ENCODE measurements around the gene SMIM13. TPM values are rescaled to one million over a fixed set of nuclear protein-coding genes. Genes with fewer than 3 reads are reported as not detected.
A peak's percentile ranks its signal among the peaks of the same experiment; 100 is the strongest.
"Not testable (repeated sequence)": the region's sequence is repeated elsewhere in the genome, so short reads cannot be mapped to it uniquely, and the experiment has no call there.

SMIM13 gene
- total and polyA plus RNA-seq, 12 donors, result 1.9 to 11.5 (median 6.7) TPM

DNA sequence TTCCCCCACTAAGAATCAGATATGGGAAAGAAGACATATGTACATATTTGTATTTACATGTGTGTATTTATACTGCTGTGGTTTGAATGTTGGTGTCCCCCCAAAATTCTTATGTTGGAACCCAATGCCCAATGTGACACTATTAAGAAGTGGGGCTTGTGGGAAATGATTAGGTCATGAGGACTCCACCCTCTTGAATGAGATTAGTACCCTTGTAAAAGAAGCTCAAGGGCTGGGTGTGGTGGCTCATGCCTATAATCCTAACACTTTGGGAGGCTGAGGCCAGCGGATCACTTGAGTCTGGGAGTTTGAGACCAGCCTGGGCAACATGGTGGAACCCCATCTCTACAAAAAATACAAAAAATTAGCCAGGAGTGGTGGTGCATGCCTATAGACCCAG is 3.9 kb upstream of the SMIM13 start:
- H3K4me1 ChIP-seq (replicated peaks in 1 of 2), result peaks cover 0 to 11% of the 10 kb centered on the region in 2 donors
- no peak overlapping the region for H3K27ac ChIP-seq
- H3K27me3 ChIP-seq, result no peaks in the 10 kb centered on the region
- no peak for DNase-seq
- no peak overlapping the region for H3K4me3 ChIP-seq
- intact Hi-C loops (cut with DNase I), result no loop called here
- no peaks in the 10 kb centered on the region for H3K9me3 ChIP-seq (replicated peaks in 1 of 3)
- H3K36me3 ChIP-seq (replicated peaks in 1 of 2), result no peaks in the 10 kb centered on the region
- WGBS, 4 donors, result 89 to 100% (median 93%) methylated on average over 1 of the region's 1 CpG
- TF ChIP-seq, protein P1, sequence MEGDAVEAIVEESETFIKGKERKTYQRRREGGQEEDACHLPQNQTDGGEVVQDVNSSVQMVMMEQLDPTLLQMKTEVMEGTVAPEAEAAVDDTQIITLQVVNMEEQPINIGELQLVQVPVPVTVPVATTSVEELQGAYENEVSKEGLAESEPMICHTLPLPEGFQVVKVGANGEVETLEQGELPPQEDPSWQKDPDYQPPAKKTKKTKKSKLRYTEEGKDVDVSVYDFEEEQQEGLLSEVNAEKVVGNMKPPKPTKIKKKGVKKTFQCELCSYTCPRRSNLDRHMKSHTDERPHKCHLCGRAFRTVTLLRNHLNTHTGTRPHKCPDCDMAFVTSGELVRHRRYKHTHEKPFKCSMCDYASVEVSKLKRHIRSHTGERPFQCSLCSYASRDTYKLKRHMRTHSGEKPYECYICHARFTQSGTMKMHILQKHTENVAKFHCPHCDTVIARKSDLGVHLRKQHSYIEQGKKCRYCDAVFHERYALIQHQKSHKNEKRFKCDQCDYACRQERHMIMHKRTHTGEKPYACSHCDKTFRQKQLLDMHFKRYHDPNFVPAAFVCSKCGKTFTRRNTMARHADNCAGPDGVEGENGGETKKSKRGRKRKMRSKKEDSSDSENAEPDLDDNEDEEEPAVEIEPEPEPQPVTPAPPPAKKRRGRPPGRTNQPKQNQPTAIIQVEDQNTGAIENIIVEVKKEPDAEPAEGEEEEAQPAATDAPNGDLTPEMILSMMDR (IDR thresholded peaks at IDR 0.05), result no peak
- no peak for TF ChIP-seq POLR2A (IDR thresholded peaks at IDR 0.05)

DNA sequence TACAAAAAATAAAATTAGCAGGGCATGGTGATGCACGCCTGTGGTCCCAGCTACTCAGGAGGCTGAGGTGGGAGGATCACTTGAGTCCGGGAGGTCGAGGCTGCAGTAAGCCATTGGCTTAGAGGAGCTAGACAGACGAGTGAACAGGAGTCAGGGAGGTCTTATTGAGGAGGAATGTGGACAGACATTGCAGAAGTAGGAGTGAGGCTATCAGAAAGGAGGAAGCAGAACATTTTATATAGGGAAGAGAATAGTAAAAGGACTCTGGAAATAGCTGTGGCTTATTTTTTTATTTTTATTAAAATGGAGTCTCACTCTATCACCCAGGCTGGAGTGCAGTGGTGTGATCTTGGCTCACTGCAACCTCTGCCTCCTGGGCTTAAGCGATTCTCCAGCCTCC is 2.5 kb upstream of the SMIM13 start:
- H3K27ac ChIP-seq; H3K27me3 ChIP-seq; H3K36me3 ChIP-seq (replicated peaks in 1 of 2); intact Hi-C loops (cut with DNase I); H3K4me3 ChIP-seq; H3K9me3 ChIP-seq (replicated peaks in 1 of 3); DNase-seq: not testable (repeated sequence)
- WGBS, 4 donors, result 87 to 93% (median 89%) methylated on average over 5 of the region's 5 CpGs
- peaks cover 9 to 25% of the 10 kb centered on the region in 2 donors for H3K4me1 ChIP-seq (replicated peaks in 1 of 2)

DNA sequence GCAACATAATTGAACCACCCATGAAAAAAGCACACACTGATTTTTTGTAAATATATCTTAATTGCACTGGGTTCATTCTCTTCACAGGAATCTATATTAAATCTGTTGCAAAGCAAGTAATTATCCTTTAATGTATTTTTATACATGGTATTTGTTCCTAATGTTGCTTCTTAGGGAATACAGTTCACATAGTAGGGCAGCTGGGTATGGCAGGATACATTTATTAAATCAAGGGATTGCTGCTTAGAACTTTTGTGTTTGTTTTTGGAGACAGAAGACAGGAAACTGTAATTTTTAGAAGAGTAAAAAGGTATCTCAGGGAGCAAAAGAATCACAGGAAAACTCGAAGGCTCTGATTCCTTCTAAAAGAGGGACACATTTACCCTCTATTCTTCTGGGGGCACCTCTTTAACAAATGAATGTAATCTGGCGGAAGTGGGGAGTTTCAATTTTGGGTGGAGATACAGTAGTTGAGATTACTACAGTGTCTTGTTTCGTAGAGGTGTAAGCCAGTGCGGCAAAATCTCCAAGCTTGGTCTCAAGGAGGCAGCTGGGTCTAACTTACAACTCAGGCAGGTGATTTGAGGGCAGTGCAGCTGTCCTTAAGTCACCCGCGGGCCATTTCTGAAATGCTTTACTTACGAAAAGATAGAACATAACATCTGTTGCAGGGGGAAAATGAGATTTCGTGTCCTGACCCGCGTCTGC is 812 bp upstream of the SMIM13 start:
- Histone ChIP-seq H3K36me3 (replicated peaks in 1 of 2) (no peaks in the 10 kb centered on the region), H3K27ac (peak overlapping the region; percentile 76 to 98 (median 94)), H3K27me3 (no peaks in the 10 kb centered on the region), H3K4me3 (peak overlapping the region in 3 of 4 donors; percentile 52 to 98 (median 83)), H3K9me3 (replicated peaks in 1 of 3) (no peaks in the 10 kb centered on the region), H3K4me1 (replicated peaks in 1 of 2) (peaks cover 9 to 27% of the 10 kb centered on the region in 2 donors)
- DNase-seq, result peak in 2 of 7 donors; percentile 22 to 78
- intact Hi-C loops (cut with DNase I), result no loop called here
- TF ChIP-seq, protein P1 (IDR thresholded peaks at IDR 0.05), result no peak
- TF ChIP-seq POLR2A (IDR thresholded peaks at IDR 0.05), result no peak
- 1 to 3% (median 2%) methylated on average over 10 of the region's 10 CpGs for WGBS, 4 donors

DNA sequence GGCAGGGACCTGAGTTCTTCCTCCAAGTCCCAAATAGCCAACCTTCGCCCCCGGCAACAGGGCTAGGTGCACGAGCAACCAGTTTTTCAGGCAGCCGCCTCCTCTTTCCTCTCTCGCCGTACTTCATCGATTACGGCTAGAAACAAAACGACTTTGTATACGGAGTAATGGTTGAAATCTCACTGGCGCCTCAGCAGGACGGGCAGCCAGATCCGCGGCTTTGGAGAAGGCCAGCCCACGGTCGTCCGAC is 333 bp upstream of the SMIM13 start:
- H3K4me3 ChIP-seq, result peak overlapping the region; percentile 52 to 98 (median 82)
- intact Hi-C loops (cut with DNase I), result no loop called here
- WGBS, 4 donors, result 0% methylated on average over 6 to 17 of the region's 17 CpGs
- no peak for DNase-seq
- peaks cover 9 to 27% of the 10 kb centered on the region in 2 donors for H3K4me1 ChIP-seq (replicated peaks in 1 of 2)
- H3K27me3 ChIP-seq, result no peaks in the 10 kb centered on the region
- TF ChIP-seq, protein P1 (IDR thresholded peaks at IDR 0.05), result no peak
- TF ChIP-seq POLR2A (IDR thresholded peaks at IDR 0.05), result peak; percentile 59 to 95
- peak overlapping the region; percentile 76 to 98 (median 94) for H3K27ac ChIP-seq
- no peaks in the 10 kb centered on the region for H3K9me3 ChIP-seq (replicated peaks in 1 of 3)
- H3K36me3 ChIP-seq (replicated peaks in 1 of 2), result no peaks in the 10 kb centered on the region

DNA sequence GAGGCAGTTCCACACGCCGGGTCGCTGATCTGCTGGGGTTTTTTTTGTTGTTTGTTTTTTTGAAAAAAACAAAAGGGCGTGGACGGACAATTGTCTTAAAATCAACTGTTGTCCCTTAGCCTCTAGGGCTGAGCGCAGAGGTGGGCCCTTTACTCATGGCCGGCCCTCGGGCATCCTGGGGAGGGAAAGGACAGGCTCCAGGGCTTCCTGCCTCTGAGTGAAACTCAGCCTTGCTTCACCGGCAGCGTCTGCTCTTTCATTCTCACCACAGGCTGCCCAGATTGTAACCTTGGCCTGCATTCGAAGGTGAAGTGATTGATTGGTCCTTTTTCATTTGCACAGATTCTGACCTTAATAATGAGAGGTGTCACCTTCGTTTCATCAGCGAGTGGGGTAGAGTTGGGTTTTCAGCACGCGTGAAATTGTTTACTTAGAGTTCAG is 797 bp downstream of the SMIM13 start:
- TF ChIP-seq, protein P1 (IDR thresholded peaks at IDR 0.05), result no peak
- TF ChIP-seq POLR2A (IDR thresholded peaks at IDR 0.05), result no peak
- Histone ChIP-seq H3K27me3 (no peaks in the 10 kb centered on the region), H3K36me3 (replicated peaks in 1 of 2) (no peaks in the 10 kb centered on the region), H3K27ac (peak overlapping the region in 4 of 5 donors; percentile 89 to 98 (median 95)), H3K4me3 (peak overlapping the region in 3 of 4 donors; percentile 21 to 98 (median 83)), H3K9me3 (replicated peaks in 1 of 3) (no peaks in the 10 kb centered on the region), H3K4me1 (replicated peaks in 1 of 2) (peaks cover 9 to 27% of the 10 kb centered on the region in 2 donors)
- intact Hi-C loops (cut with DNase I), result no loop called here
- WGBS, 4 donors, result 0 to 1% (median 0%) methylated on average over 14 to 15 of the region's 15 CpGs
- peak; percentile 49 to 78 (median 65) for DNase-seq
